Measurements from ENCODE around the gene SUCO.

- no peak for TF ChIP-seq CTCF (IDR thresholded peaks at IDR 0.05; ENCODE audit: extremely low read depth in 1 of 2, insufficient read depth in 1 of 2, low read depth in 1 of 2, low read length in 2 of 2)
- TF ChIP-seq POLR2A (IDR thresholded peaks at IDR 0.05; ENCODE audit: low read depth, low read length): no peak
- TF ChIP-seq FOS (IDR thresholded peaks at IDR 0.05; ENCODE audit: borderline replicate concordance, insufficient read depth, low read length): no peak
- no peak for TF ChIP-seq EZH2 (IDR thresholded peaks at IDR 0.05; ENCODE audit: borderline replicate concordance, low read depth, low read length, severe bottlenecking)
- no peak for TF ChIP-seq POLR2AphosphoS5 (IDR thresholded peaks at IDR 0.05; ENCODE audit: insufficient read depth, low read depth, low read length)
Measured at GRCh38 chr1:172627702-172628101, 94.8 kb downstream of the SUCO start.
